C4-2B (cell line): ENCODE data around the gene SHROOM1.

ENCODE experiments used
- CTCF ChIP-seq: fragments of 450-650 bp; conservative IDR thresholded peaks from 2 replicates; pipeline ENCODE4 v1.5.1; 2017; ENCODE audit warnings: mild to moderate bottlenecking
- ZFX ChIP-seq: fragments of 450-650 bp; IDR thresholded peaks from 2 replicates; pipeline ENCODE4 v1.6.1; 2017

- no peak for TF ChIP-seq CTCF
- no peak for TF ChIP-seq ZFX
Observed at GRCh38 chr5:132828846-132829494, 1.5 kb downstream of the SHROOM1 start.
